Cardiac muscle cell (in vitro differentiated cells and primary cell): ENCODE data around the gene ABHD4. TPM values are rescaled to one million over a fixed set of nuclear protein-coding genes. Genes with fewer than 3 reads are reported as not detected.
"Not testable (repeated sequence)": the region's sequence is repeated elsewhere in the genome, so short reads cannot be mapped to it uniquely, and the experiment has no call there.

Experiments
- DNase-seq, 2 donors: peaks; one replicate each; pipeline versions ENCODE4 v3.0.0 to v3.0.0-alpha.2; 2010 to 2017; ENCODE audit warnings: low read depth in 1 of 2, low spot score in 1 of 2
- H3K27ac ChIP-seq: fragments of 200-600 bp; sonication (generic); 2 replicates; pipeline ENCODE4 v1.5.1; 2016
- H3K27me3 ChIP-seq: fragments of 200-600 bp; sonication (generic); 2 replicates; pipeline ENCODE4 v1.6.0; 2016; ENCODE audit warnings: control low read depth
- H3K36me3 ChIP-seq: fragments of 200-600 bp; sonication (generic); 2 replicates; pipeline ENCODE4 v1.5.1; 2016; ENCODE audit warnings: control low read depth
- H3K4me1 ChIP-seq: fragments of 200-600 bp; sonication (generic); 2 replicates; pipeline ENCODE4 v1.8.1; 2017; ENCODE audit warnings: low read depth, mild to moderate bottlenecking, mixed run types
- H3K4me3 ChIP-seq: fragments of 200-600 bp; sonication (generic); 2 replicates; pipeline ENCODE4 v1.5.1; 2016; ENCODE audit warnings: mild to moderate bottlenecking
- H3K9me3 ChIP-seq: fragments of 200-600 bp; sonication (generic); 2 replicates; pipeline ENCODE4 v1.5.1; 2017; ENCODE audit warnings: low read depth, mild to moderate bottlenecking, control low read depth
- CTCF ChIP-seq: IDR thresholded peaks from 2 replicates; pipeline ENCODE4 v1.5.1; 2012; ENCODE audit warnings: low read depth, mild to moderate bottlenecking, low read length
- polyA plus RNA-seq: library from polyadenylated mRNA; unstranded; fragments of >200 nt; fragmentation: Nextera tagmentation; extraction: Ambion mirVana; gene quantifications from 2 replicates; pipeline ENCODE4 v1.2.1, GENCODE V29; 2016
- total RNA-seq: library from RNA; depleted of rRNA; stranded (reverse); fragments of >200 nt; gene quantifications from 2 replicates; pipeline ENCODE4 v1.2.3, GENCODE V29; 2016

ABHD4 gene
- total and polyA plus RNA-seq, 2 experiments from 2014 or later: 33.4 to 43.5 TPM

GRCh38 chr14:22634233-22634900 lies 36.3 kb downstream of the ABHD4 start:
- H3K4me1 ChIP-seq: no peaks in the 10 kb centered on the region
- no peaks in the 10 kb centered on the region for H3K36me3 ChIP-seq
- no peak for TF ChIP-seq CTCF
- no peak overlapping the region for H3K27ac ChIP-seq
- no peaks in the 10 kb centered on the region for H3K9me3 ChIP-seq
- no peak for DNase-seq
- H3K4me3 ChIP-seq: no peak overlapping the region
- H3K27me3 ChIP-seq: no peaks in the 10 kb centered on the region

- DNase-seq, H3K27me3 ChIP-seq, H3K27ac ChIP-seq, H3K4me3 ChIP-seq, H3K36me3 ChIP-seq, H3K4me1 ChIP-seq, H3K9me3 ChIP-seq: not testable (repeated sequence)
Observed at GRCh38 chr14:22635980-22636379, 37.9 kb downstream of the ABHD4 start.

- no peak for DNase-seq
- no peak overlapping the region for H3K27ac ChIP-seq
- no peak for TF ChIP-seq CTCF
- no peaks in the 10 kb centered on the region for H3K27me3 ChIP-seq
- no peaks in the 10 kb centered on the region for H3K4me1 ChIP-seq
- H3K9me3 ChIP-seq: no peaks in the 10 kb centered on the region
- H3K36me3 ChIP-seq: no peaks in the 10 kb centered on the region
- no peak overlapping the region for H3K4me3 ChIP-seq
Observed at GRCh38 chr14:22640192-22640591, 42.1 kb downstream of the ABHD4 start.

- H3K36me3 ChIP-seq: no peaks in the 10 kb centered on the region
- H3K9me3 ChIP-seq: no peaks in the 10 kb centered on the region
- no peak for DNase-seq
- H3K27ac ChIP-seq: no peak overlapping the region
- no peak for TF ChIP-seq CTCF
- H3K27me3 ChIP-seq: no peaks in the 10 kb centered on the region
- H3K4me1 ChIP-seq: no peaks in the 10 kb centered on the region
- H3K4me3 ChIP-seq: no peak overlapping the region
Observed at GRCh38 chr14:22641846-22642245, 43.7 kb downstream of the ABHD4 start.

GRCh38 chr14:22644305-22644635 lies 46.2 kb downstream of the ABHD4 start, which contains the start of gene OR6J1:
OR6J1 (minus strand) TSS chr14:22644352; CDS start chr14:22634811, 9,541 bp downstream.
- Histone ChIP-seq H3K36me3 (no peaks in the 10 kb centered on the region), H3K4me3 (no peak within 1 kb of the TSS), H3K9me3 (no peaks in the 10 kb centered on the region), H3K4me1 (no peaks in the 10 kb centered on the region), H3K27ac (no peak within 1 kb of the TSS), H3K27me3 (no peaks in the 10 kb centered on the region)
- DNase-seq: no peak
- TF ChIP-seq CTCF: no peak

- DNase-seq: peak in 1 of 2 donors; percentile 79
- Histone ChIP-seq H3K4me1 (no peaks in the 10 kb centered on the region), H3K27me3 (no peaks in the 10 kb centered on the region), H3K4me3 (no peak overlapping the region), H3K27ac (no peak overlapping the region), H3K9me3 (no peaks in the 10 kb centered on the region), H3K36me3 (no peaks in the 10 kb centered on the region)
- no peak for TF ChIP-seq CTCF
Observed at GRCh38 chr14:22646570-22647254, 48.6 kb downstream of the ABHD4 start.
